Muscle of leg (tissue), 11 donors: ENCODE results near the gene EXOC4. TPM values are rescaled to one million over a fixed set of nuclear protein-coding genes. Genes with fewer than 3 reads are reported as not detected.

Experiments used
- DNase-seq: peaks from one replicate; pipeline ENCODE4 v3.0.0; 2013
- H3K27ac ChIP-seq: one replicate; pipeline ENCODE4 v1.5.1; 2013; ENCODE audit warnings: mild to moderate bottlenecking, low read length, control low read depth
- H3K27me3 ChIP-seq: one replicate; pipeline ENCODE4 v1.6.1; 2013; ENCODE audit warnings: low read length; ENCODE audit not compliant: control insufficient read depth, insufficient read depth
- H3K36me3 ChIP-seq: one replicate; pipeline ENCODE4 v1.6.1; 2013; ENCODE audit warnings: low read length; ENCODE audit not compliant: control insufficient read depth, insufficient read depth
- H3K4me1 ChIP-seq: one replicate; pipeline ENCODE4 v1.6.1; 2013; ENCODE audit warnings: low read length; ENCODE audit not compliant: control insufficient read depth, insufficient read depth
- H3K4me3 ChIP-seq: one replicate; pipeline ENCODE4 v1.5.1; 2013; ENCODE audit warnings: low read length, control low read depth
- H3K9me3 ChIP-seq: replicated peaks from 2 replicates; pipeline ENCODE4 v1.6.1; 2013; ENCODE audit warnings: low read depth, low read length; ENCODE audit not compliant: control insufficient read depth
- WGBS: methylation state at CpG from one replicate; pipeline ENCODE4 v1.1.5; 2013; ENCODE audit warnings: missing lambda C conversion rate; ENCODE audit not compliant: insufficient coverage; 5-methylcytosine and 5-hydroxymethylcytosine counted together
- polyA plus RNA-seq, 8 donors: library from polyadenylated mRNA; unstranded; fragments of 120-200 nt; gene quantifications; one replicate each; pipeline versions ENCODE4 v1.2.1 to v1.2.3, GENCODE V29; 2013; ENCODE audit warnings: inconsistent platforms in 1 of 8, low replicate concordance in 1 of 8; ENCODE audit not compliant: insufficient read length in 8 of 8, insufficient read depth in 1 of 8
- total RNA-seq: library from RNA; stranded (reverse); fragments of 120-200 nt; gene quantifications from one replicate; pipeline ENCODE4 v1.2.4, GENCODE V29; 2013

EXOC4 gene
- total and polyA plus RNA-seq, 9 donors: 37.3 to 64.9 (median 41.1) TPM

DNA sequence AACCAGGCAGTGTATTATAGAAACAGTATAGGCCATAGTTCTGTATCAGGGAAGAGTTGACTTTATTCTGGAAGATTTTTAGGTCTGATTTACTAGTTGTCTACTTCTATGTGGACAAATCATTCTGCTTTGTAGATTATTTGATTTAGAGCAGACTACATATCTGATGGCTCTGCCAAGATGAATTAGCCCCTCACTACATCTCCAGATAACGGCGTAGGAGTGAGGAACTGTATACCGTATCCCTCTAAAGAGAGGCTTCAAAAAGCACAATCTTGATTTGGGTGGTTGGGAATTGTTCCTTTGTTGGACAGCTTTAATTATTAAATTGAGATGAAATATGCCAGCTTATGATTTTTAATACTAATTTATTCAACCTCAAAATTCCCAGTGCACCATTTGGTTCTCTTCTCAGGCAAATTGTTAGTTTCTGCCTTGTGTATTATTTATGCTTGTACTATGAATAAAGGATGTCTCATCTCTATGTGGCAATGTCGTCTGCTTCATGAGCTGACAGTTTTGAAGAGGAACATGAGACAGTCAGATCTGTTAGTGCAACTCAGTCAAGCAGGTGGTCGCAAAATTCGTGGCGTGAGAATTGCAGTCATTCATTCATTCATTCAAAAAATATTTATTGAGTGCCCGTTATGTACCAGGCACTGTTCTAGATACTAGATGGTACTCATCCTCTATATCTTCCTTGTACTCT, 422.8 kb downstream of the EXOC4 start:
- Histone ChIP-seq H3K4me1 (no peaks in the 10 kb centered on the region), H3K36me3 (no peaks in the 10 kb centered on the region), H3K9me3 (no peaks in the 10 kb centered on the region), H3K27ac (no peak overlapping the region), H3K27me3 (no peaks in the 10 kb centered on the region), H3K4me3 (no peak overlapping the region)
- no CpG with 5 or more reads among the region's 8 CpGs for WGBS
- no peak for DNase-seq

DNA sequence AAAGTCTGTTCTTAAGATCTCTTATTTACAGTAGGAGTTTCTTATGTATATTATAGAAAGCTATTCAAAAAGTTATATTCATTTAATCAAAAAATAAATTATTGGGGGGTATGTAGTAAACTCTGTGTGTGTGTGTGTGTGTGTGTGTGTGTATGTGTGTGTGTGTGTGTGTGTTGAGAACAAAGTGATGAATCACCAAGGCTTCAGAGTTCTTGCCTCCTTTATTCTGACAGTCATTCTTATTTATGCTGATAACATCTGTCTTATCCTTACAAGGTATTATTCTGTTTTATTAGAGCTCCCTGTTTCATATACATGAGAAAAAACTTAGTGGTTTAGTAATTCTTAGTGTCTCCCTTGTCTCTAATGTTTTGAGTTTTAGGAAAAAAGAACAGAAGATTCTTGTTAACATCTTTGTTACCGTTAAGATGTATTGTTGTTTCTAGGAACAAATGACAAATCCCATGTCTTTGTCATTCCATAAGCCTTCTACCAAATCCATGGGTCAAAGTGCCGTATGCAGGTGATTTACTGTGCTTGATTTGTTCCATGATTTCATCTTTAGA, 424.0 kb downstream of the EXOC4 start:
- Histone ChIP-seq H3K9me3 (no peaks in the 10 kb centered on the region), H3K36me3 (no peaks in the 10 kb centered on the region), H3K27ac (no peak overlapping the region), H3K4me3 (no peak overlapping the region), H3K4me1 (no peaks in the 10 kb centered on the region), H3K27me3 (no peaks in the 10 kb centered on the region)
- DNase-seq: no peak
- no CpG with 5 or more reads among the region's 2 CpGs for WGBS

DNA sequence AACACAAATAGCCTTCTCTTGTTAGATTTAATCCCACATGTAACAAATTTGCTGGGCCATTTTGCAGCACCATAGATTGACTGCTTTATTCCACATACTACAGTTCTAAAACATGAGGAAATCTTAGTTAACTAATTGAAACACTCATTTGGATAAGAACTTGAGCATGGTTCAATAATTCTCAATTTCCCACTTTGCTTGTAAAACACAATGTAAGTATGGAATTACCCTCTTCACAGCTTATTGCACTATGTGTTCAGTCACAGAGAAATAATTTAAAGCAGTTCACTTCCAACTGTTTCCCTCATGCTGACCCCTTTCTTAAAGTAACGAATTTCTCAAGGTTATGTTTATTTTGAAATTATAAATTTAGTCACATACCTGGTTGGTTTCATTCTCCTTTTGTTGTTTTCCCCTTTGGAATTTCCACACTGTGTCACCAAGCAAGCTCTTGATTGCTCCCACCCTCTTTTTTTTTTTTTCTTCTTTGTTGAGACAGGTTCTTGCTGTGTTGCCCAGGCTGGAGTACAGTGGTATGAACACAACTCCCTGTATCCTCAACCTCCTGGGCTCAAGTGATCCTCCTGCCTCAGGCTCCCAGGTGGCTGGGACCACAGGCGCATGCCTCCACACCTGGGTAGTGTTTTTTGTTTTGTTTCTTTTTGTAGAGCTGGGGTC, 425.4 kb downstream of the EXOC4 start:
- Histone ChIP-seq H3K9me3 (no peaks in the 10 kb centered on the region), H3K27ac (no peak overlapping the region), H3K36me3 (no peaks in the 10 kb centered on the region), H3K4me3 (no peak overlapping the region), H3K4me1 (no peaks in the 10 kb centered on the region), H3K27me3 (no peaks in the 10 kb centered on the region)
- no CpG with 5 or more reads among the region's 2 CpGs for WGBS
- no peak for DNase-seq

DNA sequence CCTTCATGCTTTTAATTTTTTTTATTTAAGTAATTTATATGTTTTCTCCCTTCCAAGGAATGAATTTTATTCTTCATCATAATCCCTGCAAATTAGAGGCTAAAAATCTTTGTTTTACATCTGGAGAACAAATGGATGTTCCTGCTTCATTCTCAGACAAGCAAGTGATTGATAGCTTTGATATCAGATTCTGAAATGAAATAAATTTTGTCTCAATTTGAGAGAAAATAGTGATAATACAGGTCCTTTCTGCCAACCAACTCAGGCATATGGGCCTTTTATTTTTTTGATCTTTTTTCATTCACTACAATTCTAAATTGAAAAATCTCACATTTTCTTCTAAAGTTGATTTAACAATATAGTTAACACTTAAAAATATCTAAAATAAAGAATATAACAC, 427.1 kb downstream of the EXOC4 start:
- Histone ChIP-seq H3K36me3 (no peaks in the 10 kb centered on the region), H3K4me3 (no peak overlapping the region), H3K4me1 (no peaks in the 10 kb centered on the region), H3K9me3 (no peaks in the 10 kb centered on the region), H3K27ac (no peak overlapping the region), H3K27me3 (no peaks in the 10 kb centered on the region)
- no peak for DNase-seq

DNA sequence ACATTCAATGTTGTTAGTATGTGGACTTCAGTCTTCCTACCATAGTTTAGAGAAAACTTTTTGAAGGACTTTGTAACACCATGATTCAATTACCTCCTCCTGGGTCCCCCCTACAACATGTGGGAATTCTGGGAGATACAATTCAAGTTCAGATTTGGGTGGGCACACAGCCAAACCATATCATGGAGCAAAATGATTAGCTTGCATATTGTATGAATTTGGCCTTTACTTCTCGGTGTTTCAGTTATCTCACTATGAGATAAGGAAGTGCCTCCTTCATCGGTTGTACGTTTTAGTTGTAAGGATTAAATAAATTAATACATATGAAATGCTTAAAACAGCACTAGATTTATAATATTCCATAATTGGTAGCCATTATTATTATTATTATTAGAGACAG, 428.7 kb downstream of the EXOC4 start:
- Histone ChIP-seq H3K27me3 (no peaks in the 10 kb centered on the region), H3K36me3 (no peaks in the 10 kb centered on the region), H3K27ac (no peak overlapping the region), H3K4me1 (no peaks in the 10 kb centered on the region), H3K4me3 (no peak overlapping the region), H3K9me3 (no peaks in the 10 kb centered on the region)
- no CpG with 5 or more reads among the region's 3 CpGs for WGBS
- DNase-seq: no peak

DNA sequence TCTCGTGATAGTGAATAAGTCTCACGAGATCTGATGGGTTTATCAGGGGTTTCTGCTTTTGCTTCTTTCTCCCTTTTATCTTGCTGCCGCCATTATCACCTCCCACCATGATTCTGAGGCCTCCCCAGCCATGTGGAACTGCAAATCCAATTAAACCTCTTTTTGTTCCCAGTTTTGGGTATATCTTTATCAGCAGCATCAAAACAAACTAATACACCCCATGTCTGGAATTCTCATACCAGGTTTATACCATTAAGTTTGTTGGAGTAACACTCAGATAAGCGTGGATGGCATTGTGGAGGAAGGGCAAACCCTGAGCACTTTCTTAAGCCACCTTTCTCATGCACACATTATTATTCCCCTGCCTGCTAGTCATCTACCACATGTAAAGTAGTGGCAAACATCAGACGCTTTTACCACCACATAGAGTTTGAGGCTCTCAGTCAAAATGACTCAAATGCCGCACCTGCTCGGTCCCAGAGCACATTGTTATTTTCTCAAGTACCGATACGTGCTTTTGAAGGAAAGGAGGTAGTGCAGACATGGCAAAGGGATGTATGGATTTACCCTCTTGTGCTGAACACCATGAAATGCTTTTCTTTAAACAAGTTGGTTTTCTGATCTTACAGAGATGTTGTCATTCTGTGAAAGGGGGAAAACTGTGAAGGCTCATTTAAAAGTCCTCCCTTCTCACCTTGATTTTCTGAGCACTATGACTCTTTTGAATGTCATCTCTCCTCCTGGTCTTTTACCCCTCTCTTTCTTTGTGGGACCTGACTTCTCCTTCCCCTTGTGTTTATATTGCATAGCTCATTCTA, 429.7 kb downstream of the EXOC4 start:
- Histone ChIP-seq H3K9me3 (no peaks in the 10 kb centered on the region), H3K27ac (no peak overlapping the region), H3K36me3 (no peaks in the 10 kb centered on the region), H3K27me3 (no peaks in the 10 kb centered on the region), H3K4me1 (no peaks in the 10 kb centered on the region), H3K4me3 (no peak overlapping the region)
- no CpG with 5 or more reads among the region's 9 CpGs for WGBS
- DNase-seq: no peak

DNA sequence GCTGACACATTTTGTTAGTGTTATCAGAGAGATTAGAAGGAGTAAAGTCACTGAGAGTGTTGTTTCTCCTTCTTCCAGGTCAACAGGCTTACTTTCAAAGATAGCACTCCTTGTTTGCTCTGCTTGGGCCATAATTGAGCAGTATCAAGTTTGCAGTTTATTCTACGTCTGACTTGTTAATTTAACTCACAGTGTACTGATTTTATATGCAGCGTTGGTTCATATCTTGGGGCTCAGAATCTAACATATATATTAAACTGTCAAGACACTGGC, 430.2 kb downstream of the EXOC4 start:
- Histone ChIP-seq H3K4me1 (no peaks in the 10 kb centered on the region), H3K27me3 (no peaks in the 10 kb centered on the region), H3K4me3 (no peak overlapping the region), H3K36me3 (no peaks in the 10 kb centered on the region), H3K27ac (no peak overlapping the region), H3K9me3 (no peaks in the 10 kb centered on the region)
- WGBS: no CpG with 5 or more reads among the region's 2 CpGs
- no peak for DNase-seq

DNA sequence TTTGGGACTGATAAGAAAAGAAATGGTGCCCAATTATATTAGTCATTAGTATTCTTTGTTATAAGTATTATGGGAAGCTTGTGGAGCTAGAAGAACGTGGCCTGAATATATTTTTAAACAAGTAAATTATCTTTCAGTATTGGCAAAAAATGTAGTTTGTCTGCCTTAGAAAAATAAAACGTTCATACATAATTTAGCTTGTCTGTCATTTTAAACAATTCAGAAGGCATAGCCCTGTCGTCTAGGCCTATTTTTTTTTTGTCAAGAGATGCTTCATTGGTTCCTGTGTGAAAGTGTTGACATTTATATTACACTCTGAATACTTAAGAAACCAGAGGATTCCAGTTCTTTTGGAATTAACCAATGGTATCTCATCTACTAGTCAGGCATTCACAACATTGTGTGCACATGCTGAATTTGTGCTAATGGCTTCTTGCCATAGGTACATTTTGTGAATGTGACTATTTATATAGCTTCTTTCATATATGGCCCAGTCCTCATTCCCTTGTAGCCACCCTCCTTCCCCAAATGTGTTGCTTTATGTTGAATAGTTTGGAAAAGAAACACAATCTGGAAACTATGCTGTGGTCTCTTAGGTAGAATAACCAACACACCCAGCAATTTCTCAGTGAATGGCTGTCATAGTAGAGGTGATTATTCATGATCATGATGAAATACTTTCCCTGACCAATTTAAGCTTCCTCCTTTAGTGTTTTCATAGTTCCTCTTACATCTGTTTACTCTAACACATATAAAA, 435.8 kb downstream of the EXOC4 start:
- H3K27me3 ChIP-seq: no peaks in the 10 kb centered on the region
- peak; percentile 23 for DNase-seq
- no peak overlapping the region for H3K27ac ChIP-seq
- peaks cover 2% of the 10 kb centered on the region for H3K4me1 ChIP-seq
- no CpG with 5 or more reads among the region's 3 CpGs for WGBS
- no peaks in the 10 kb centered on the region for H3K9me3 ChIP-seq
- H3K36me3 ChIP-seq: no peaks in the 10 kb centered on the region
- no peak overlapping the region for H3K4me3 ChIP-seq

DNA sequence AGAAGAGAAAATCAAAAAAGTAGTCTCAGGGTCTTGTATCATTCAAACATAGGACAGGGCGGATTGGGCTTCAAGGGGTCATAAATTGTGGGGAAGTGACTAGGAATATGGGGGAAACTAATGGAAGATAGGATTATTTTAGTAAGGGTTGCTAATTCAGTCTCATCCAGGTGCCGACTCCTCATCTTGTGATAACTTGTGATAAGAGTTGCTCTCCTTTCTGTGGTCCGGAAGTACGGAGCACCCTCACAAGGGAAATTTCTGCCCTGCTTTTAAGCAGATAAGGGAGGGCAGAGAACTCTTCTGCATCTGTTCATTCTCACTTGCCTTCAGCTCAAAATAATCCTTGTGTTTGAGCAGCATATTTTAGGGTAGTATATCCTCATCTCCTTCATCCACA, 437.9 kb downstream of the EXOC4 start:
- H3K36me3 ChIP-seq: no peaks in the 10 kb centered on the region
- peaks cover 2% of the 10 kb centered on the region for H3K4me1 ChIP-seq
- DNase-seq: no peak
- H3K4me3 ChIP-seq: no peak overlapping the region
- H3K27ac ChIP-seq: no peak overlapping the region
- no peaks in the 10 kb centered on the region for H3K27me3 ChIP-seq
- WGBS: 92% methylated on average over 1 of the region's 4 CpGs
- no peaks in the 10 kb centered on the region for H3K9me3 ChIP-seq
